ENCODE results near the gene SLC35A5. TPM values are rescaled to one million over a fixed set of nuclear protein-coding genes. Genes with fewer than 3 reads are reported as not detected.

Gene SLC35A5
- total and polyA plus RNA-seq, 2 of the 13 experiments (the other 11 are each of a cell fraction or from before 2014, with no cell fraction given): 15.5 to 26.5 TPM

DNA sequence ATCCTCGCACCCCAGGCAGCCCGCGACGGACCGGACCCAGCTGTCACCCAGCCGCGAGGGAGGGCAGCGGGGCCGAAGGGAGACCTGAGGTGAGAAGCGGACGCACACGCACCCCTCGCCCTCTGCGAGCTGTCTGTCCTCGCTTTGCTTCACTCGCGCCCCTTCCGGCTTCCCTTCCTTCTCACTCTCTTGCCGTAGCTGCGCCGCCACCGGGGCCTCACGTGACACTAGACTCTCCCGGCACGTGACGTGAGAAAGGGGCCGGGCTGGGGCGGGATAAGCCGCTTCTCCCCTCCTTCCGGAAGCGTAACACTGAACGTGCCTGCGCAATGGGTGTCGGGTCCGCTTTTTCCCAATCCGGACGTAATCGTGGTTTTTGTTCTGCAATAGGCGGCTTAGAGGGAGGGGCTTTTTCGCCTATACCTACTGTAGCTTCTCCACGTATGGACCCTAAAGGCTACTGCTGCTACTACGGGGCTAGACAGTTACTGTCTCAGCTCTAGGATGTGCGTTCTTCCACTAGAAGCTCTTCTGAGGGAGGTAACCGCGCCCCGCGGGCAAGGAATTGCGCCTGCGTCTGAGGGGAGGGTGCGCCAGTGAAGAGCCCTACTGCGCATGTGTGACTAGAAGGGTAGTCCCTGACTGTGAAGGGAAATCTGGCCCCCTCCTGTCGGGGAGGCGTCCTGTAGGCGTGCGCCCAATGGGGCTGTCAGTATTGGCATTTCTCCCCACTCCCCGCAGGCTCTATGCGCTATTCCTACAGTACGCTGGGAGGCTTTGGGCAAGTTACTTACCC, at the start of gene SLC35A5, which contains the start of gene ATG3 (continued):
- TF ChIP-seq ZNF382 (CRISPR knock-in tag; IDR thresholded peaks at IDR 0.05; ENCODE audit: borderline replicate concordance) (no peak), MAFF (IDR thresholded peaks at IDR 0.05; ENCODE audit: low read depth, low read length) (no peak), PHF5A (CRISPR knock-in tag; IDR thresholded peaks at IDR 0.05; ENCODE audit: low read depth, unreplicated experiment) (peak; percentile 44), TBX2 (CRISPR knock-in tag; IDR thresholded peaks at IDR 0.05; ENCODE audit: borderline replicate concordance) (peak; percentile 96), ZFX (CRISPR knock-in tag; IDR thresholded peaks at IDR 0.05; ENCODE audit: low read depth) (no peak; the same call in 1 of the 2 replicates), ZSCAN22 (CRISPR knock-in tag; IDR thresholded peaks at IDR 0.05) (no peak), RBM22 (optimal IDR thresholded peaks at IDR 0.05; ENCODE audit: low read length) (no peak), ASH2L (IDR thresholded peaks at IDR 0.05; ENCODE audit: insufficient read length, low read depth, low read length) (peak; percentile 81), ZNF235 (CRISPR knock-in tag; IDR thresholded peaks at IDR 0.05; ENCODE audit: borderline replicate concordance) (no peak), ZNF337 (CRISPR knock-in tag; IDR thresholded peaks at IDR 0.05; ENCODE audit: borderline replicate concordance, low read depth) (0 out of 2 replicates have a peak, but pooled peaks have one; percentile 15), KLF12 (CRISPR knock-in tag; IDR thresholded peaks at IDR 0.05; ENCODE audit: borderline replicate concordance) (no peak; the same call in 1 of the 2 replicates), IRF2 (CRISPR knock-in tag; IDR thresholded peaks at IDR 0.05) (peak; percentile 83; the same call in 1 of the 2 replicates), ZBTB42 (CRISPR knock-in tag; IDR thresholded peaks at IDR 0.05) (no peak), ZSCAN12 (CRISPR knock-in tag; IDR thresholded peaks at IDR 0.05) (no peak), ELF4 (CRISPR knock-in tag; IDR thresholded peaks at IDR 0.05; ENCODE audit: borderline replicate concordance) (peak; percentile 90; the same call in 1 of the 2 replicates)
- TF ChIP-seq, protein P1, sequence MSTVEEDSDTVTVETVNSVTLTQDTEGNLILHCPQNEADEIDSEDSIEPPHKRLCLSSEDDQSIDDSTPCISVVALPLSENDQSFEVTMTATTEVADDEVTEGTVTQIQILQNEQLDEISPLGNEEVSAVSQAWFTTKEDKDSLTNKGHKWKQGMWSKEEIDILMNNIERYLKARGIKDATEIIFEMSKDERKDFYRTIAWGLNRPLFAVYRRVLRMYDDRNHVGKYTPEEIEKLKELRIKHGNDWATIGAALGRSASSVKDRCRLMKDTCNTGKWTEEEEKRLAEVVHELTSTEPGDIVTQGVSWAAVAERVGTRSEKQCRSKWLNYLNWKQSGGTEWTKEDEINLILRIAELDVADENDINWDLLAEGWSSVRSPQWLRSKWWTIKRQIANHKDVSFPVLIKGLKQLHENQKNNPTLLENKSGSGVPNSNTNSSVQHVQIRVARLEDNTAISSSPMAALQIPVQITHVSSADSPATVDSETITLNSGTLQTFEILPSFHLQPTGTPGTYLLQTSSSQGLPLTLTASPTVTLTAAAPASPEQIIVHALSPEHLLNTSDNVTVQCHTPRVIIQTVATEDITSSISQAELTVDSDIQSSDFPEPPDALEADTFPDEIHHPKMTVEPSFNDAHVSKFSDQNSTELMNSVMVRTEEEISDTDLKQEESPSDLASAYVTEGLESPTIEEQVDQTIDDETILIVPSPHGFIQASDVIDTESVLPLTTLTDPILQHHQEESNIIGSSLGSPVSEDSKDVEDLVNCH (CRISPR knock-in tag; IDR thresholded peaks at IDR 0.05): no peak
- TF ChIP-seq, protein P2, sequence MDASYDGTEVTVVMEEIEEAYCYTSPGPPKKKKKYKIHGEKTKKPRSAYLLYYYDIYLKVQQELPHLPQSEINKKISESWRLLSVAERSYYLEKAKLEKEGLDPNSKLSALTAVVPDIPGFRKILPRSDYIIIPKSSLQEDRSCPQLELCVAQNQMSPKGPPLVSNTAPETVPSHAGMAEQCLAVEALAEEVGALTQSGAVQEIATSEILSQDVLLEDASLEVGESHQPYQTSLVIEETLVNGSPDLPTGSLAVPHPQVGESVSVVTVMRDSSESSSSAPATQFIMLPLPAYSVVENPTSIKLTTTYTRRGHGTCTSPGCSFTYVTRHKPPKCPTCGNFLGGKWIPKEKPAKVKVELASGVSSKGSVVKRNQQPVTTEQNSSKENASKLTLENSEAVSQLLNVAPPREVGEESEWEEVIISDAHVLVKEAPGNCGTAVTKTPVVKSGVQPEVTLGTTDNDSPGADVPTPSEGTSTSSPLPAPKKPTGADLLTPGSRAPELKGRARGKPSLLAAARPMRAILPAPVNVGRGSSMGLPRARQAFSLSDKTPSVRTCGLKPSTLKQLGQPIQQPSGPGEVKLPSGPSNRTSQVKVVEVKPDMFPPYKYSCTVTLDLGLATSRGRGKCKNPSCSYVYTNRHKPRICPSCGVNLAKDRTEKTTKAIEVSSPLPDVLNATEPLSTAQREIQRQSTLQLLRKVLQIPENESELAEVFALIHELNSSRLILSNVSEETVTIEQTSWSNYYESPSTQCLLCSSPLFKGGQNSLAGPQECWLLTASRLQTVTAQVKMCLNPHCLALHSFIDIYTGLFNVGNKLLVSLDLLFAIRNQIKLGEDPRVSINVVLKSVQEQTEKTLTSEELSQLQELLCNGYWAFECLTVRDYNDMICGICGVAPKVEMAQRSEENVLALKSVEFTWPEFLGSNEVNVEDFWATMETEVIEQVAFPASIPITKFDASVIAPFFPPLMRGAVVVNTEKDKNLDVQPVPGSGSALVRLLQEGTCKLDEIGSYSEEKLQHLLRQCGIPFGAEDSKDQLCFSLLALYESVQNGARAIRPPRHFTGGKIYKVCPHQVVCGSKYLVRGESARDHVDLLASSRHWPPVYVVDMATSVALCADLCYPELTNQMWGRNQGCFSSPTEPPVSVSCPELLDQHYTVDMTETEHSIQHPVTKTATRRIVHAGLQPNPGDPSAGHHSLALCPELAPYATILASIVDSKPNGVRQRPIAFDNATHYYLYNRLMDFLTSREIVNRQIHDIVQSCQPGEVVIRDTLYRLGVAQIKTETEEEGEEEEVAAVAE (CRISPR knock-in tag; IDR thresholded peaks at IDR 0.05; ENCODE audit: borderline replicate concordance): peak; percentile 64; the same call in 1 of the 2 replicates
- TF ChIP-seq, protein P3, sequence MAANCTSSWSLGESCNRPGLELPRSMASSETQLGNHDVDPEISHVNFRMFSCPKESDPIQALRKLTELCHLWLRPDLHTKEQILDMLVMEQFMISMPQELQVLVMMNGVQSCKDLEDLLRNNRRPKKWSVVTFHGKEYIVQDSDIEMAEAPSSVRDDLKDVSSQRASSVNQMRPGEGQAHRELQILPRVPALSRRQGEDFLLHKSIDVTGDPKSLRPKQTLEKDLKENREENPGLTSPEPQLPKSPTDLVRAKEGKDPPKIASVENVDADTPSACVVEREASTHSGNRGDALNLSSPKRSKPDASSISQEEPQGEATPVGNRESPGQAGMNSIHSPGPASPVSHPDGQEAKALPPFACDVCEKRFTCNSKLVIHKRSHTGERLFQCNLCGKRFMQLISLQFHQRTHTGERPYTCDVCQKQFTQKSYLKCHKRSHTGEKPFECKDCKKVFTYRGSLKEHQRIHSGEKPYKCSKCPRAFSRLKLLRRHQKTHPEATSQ (CRISPR knock-in tag; IDR thresholded peaks at IDR 0.05; ENCODE audit: borderline replicate concordance): 0 out of 2 replicates have a peak, but pooled peaks have one; percentile 57
- TF ChIP-seq, protein P4, sequence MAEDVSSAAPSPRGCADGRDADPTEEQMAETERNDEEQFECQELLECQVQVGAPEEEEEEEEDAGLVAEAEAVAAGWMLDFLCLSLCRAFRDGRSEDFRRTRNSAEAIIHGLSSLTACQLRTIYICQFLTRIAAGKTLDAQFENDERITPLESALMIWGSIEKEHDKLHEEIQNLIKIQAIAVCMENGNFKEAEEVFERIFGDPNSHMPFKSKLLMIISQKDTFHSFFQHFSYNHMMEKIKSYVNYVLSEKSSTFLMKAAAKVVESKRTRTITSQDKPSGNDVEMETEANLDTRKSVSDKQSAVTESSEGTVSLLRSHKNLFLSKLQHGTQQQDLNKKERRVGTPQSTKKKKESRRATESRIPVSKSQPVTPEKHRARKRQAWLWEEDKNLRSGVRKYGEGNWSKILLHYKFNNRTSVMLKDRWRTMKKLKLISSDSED (CRISPR knock-in tag; IDR thresholded peaks at IDR 0.05): no peak

All from HepG2 (cell line).